Astrocyte of the spinal cord (primary cell): ENCODE data around the gene THRB.

Experiments
- DNase-seq: peaks from one replicate; pipeline ENCODE4 v3.0.0; 2011; ENCODE audit warnings: low read depth, low spot score
- H3K4me3 ChIP-seq: 2 replicates; pipeline ENCODE4 v1.5.1; 2011; ENCODE audit warnings: low read depth, mild to moderate bottlenecking, low read length, moderate library complexity
- in situ Hi-C: cut with HindIII; loops from 2 replicates; pipeline ENCODE4 v1.10.0; 2017; ENCODE audit warnings: low sequenced_read_pairs
- TF ChIP-seq, protein P1 (sequence below): IDR thresholded peaks from 2 replicates; pipeline ENCODE4 v1.5.1; 2012; ENCODE audit warnings: low read depth, mild to moderate bottlenecking, low read length, inconsistent platforms

Gene THRB

DNA sequence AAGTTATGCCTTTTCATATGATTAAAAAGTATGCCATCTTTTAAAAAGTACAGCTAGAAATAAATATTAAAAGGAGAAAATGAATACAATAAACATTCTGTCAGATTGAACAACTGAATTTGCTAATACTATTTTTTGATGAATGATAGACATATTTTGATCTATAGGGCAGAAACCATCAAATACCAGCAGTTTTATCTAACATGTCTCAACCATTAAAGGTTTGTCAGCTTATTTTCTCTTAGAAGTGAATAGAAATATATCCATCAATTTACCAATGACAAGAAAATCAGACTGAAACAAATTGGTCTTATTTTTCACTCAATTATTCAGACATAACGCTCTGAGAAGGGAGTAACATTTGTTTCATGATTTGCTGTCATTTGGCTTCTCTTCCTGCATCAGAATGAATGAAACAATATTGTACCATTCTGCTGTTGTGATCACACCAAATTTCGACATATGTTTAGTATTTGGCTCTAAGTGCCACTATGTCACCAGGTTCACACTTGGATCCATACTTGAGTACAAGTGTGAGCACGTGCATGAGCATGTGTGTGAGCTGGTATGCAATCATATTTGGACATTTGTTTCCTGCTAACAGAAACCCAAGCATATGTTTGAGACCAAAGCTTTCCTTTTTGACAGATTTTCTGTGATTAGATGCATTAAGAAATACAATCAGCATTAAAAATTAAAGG is 86.5 kb downstream of the THRB start:
- H3K4me3 ChIP-seq: no peak overlapping the region
- no peak for DNase-seq
- in situ Hi-C loops: no loop called here
- TF ChIP-seq, protein P1, sequence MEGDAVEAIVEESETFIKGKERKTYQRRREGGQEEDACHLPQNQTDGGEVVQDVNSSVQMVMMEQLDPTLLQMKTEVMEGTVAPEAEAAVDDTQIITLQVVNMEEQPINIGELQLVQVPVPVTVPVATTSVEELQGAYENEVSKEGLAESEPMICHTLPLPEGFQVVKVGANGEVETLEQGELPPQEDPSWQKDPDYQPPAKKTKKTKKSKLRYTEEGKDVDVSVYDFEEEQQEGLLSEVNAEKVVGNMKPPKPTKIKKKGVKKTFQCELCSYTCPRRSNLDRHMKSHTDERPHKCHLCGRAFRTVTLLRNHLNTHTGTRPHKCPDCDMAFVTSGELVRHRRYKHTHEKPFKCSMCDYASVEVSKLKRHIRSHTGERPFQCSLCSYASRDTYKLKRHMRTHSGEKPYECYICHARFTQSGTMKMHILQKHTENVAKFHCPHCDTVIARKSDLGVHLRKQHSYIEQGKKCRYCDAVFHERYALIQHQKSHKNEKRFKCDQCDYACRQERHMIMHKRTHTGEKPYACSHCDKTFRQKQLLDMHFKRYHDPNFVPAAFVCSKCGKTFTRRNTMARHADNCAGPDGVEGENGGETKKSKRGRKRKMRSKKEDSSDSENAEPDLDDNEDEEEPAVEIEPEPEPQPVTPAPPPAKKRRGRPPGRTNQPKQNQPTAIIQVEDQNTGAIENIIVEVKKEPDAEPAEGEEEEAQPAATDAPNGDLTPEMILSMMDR: no peak

DNA sequence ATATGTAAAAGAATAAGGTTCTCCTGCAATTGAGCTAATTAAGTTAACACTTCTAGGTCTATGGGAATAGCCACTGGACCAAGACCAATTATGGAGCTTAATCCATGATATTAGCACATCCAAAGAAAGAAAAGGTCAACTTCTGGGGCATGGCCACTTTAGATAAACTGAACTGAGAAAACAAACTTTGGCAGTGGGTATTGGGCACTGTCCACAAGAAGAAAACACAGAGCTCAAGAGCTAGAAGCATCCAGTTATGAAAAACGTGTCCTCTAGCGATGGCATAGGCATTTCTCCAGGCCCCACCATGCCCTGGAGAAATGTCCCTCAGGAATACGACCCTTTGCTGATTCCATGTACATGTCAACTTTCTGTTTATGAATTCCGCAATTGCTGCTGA is 87.8 kb downstream of the THRB start:
- TF ChIP-seq, protein P1: no peak
- no peak overlapping the region for H3K4me3 ChIP-seq
- no peak for DNase-seq
- in situ Hi-C loops: no loop called here

DNA sequence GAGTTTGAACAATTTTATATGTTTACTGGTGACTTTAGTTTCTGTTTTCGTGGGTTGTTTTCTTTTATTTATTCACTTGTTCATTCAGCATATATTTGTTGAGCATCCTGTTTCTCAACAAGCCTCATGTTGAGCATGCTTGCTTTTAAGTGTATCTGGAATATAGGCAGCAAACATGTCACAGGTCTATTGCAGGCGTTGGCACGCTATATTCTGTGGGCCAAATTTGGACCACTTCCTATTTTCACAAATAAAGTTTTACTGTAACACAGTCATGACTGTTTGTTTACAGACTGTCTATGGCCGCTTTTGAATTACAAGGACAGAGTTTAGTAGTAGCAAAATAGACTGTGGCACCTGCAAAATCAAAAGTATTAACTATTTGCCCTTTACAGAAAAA is 89.6 kb downstream of the THRB start:
- no peak overlapping the region for H3K4me3 ChIP-seq
- TF ChIP-seq, protein P1: no peak
- DNase-seq: no peak
- in situ Hi-C loops: no loop called here

DNA sequence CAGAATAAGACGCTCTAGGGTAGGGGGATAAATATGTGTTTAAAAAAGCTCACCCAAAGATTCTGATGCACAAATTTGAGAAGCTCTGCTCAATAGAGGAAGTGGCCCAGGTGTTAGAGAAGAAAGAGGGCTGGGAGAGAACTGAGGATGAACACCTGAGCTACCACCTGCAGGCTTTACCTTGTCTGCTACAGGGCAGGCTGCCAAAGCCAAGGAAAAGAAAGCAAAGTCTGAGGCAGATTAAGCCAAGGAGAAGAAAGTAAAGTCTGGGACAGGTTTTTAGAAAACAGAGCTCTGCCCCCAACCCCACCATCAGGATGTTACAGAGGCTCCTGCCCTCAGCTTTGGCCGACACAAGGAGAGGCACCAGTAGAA is 92.9 kb downstream of the THRB start:
- H3K4me3 ChIP-seq: no peak overlapping the region
- in situ Hi-C loops: no loop called here
- no peak for DNase-seq
- TF ChIP-seq, protein P1: no peak

DNA sequence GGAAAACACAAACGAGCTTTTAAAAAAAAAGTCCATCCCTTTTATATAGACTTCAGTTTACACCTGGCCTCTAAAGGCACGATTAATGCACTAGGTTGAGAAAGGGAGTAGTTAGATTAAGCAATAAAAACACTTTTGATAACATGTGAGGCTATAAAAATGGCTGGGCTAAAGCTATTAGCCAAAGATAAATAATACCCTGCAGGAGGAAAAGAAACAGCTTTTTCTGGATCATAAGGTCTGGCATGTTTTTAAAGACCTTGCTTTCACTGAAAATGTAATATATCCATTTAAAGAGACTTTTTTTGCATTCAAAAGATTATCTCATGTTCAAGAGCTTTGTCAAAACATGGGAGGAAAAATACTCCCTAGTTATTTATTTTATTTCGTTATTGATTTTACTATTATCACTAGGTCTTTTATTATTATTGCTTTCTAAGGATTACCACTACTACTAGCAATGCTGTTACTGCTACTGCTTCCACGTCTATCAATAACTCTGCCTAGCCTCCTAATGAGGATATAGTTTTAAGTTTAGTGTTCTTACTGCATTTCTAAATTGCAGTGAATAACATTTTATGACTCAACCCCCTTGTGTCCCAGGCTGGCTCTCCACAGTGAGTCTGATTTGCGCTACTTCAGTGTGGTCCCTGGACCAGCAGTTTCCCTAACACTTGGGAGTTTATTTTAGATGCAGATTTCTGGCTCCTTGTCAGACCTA is 93.4 kb downstream of the THRB start:
- no peak overlapping the region for H3K4me3 ChIP-seq
- TF ChIP-seq, protein P1: no peak
- in situ Hi-C loops: no loop called here
- no peak for DNase-seq

DNA sequence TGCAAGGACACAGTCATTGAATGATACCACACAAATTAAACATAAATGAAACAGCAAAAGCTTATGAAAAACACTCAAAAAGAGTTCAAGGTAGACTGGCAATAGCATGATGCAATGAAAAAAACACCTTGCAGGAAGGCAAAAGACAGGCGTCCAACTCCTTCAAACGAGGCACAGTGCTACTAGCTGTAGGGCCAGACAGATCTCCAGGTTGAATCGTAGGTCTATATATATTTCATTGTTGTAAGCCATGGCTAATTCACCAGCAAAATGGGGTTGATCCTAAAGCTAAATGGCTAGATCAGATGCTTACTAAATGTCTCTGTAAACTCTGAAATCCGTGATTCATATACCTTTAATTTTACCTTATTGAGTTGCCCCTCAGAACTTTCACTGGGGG is 94.2 kb downstream of the THRB start:
- H3K4me3 ChIP-seq: no peak overlapping the region
- in situ Hi-C loops: no loop called here
- TF ChIP-seq, protein P1: no peak
- DNase-seq: no peak
